ENCODE measurements around the gene GREM2.

Gene GREM2

GRCh38 chr1:240582953-240583352 is 29.0 kb downstream of the GREM2 start:
- H3F3A ChIP-seq (ENCODE audit: insufficient read depth, low read length), result no peaks in the 10 kb centered on the region
- no peaks in the 10 kb centered on the region for H3K79me2 ChIP-seq (ENCODE audit: insufficient read depth, low read length)
- no peak overlapping the region for H3K9ac ChIP-seq (ENCODE audit: low read length)
- TF ChIP-seq EZH2 (IDR thresholded peaks at IDR 0.05; ENCODE audit: borderline replicate concordance, low read length), result no peak
- TF ChIP-seq CTCF (IDR thresholded peaks at IDR 0.05; ENCODE audit: low read length), result no peak
- H3K27me3 ChIP-seq (ENCODE audit: insufficient read depth, low read length), result no peaks in the 10 kb centered on the region; the same call in 1 of the 2 replicates
- H3K9me2 ChIP-seq (ENCODE audit: low read depth, low read length), result no peaks in the 10 kb centered on the region
- no peaks in the 10 kb centered on the region for H3K9me3 ChIP-seq (ENCODE audit: low read length)
- H3K4me1 ChIP-seq (ENCODE audit: insufficient read depth, low read length, severe bottlenecking), result no peaks in the 10 kb centered on the region
- H3K36me3 ChIP-seq (ENCODE audit: insufficient read depth, low read length), result no peaks in the 10 kb centered on the region
- H2AFZ ChIP-seq (ENCODE audit: low read length), result no peak overlapping the region
- no peak overlapping the region for H3K4me3 ChIP-seq (ENCODE audit: low read depth, low read length, poor library complexity, severe bottlenecking)
- no peak overlapping the region for H3K27ac ChIP-seq (ENCODE audit: low read depth, low read length, poor library complexity, severe bottlenecking)
- no peak overlapping the region for H3K4me2 ChIP-seq (ENCODE audit: low read length)
- no peaks in the 10 kb centered on the region for H4K20me1 ChIP-seq (ENCODE audit: insufficient read depth, low read length)

DNA sequence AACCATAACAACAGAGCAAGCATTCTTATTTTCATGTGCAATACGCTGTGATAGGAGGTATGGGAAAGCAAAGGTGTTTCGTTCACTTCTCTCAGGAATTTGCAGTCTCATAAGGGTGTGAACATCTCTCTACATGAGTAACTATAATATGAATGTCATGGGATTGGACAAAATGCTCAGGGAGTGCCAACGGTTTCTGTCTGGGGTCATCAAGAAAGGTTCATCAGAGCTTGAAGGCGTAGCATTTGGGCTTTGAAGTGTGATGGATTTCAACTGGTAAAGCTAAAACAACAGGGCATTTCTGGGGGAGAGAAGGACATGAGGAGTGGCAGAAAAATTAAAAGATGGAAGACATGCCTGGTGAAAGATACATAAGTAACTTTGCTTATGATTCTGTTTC is 32.4 kb downstream of the GREM2 start:
- H3K9me2 ChIP-seq (ENCODE audit: low read depth, low read length), result no peaks in the 10 kb centered on the region
- H3K4me1 ChIP-seq (ENCODE audit: insufficient read depth, low read length, severe bottlenecking), result no peaks in the 10 kb centered on the region
- TF ChIP-seq EZH2 (IDR thresholded peaks at IDR 0.05; ENCODE audit: borderline replicate concordance, low read length) (no peak), CTCF (IDR thresholded peaks at IDR 0.05; ENCODE audit: low read length) (no peak)
- H2AFZ ChIP-seq (ENCODE audit: low read length), result no peak overlapping the region
- no peak overlapping the region for H3K27ac ChIP-seq (ENCODE audit: low read depth, low read length, poor library complexity, severe bottlenecking)
- no peak overlapping the region for H3K4me2 ChIP-seq (ENCODE audit: low read length)
- H3K79me2 ChIP-seq (ENCODE audit: insufficient read depth, low read length), result no peaks in the 10 kb centered on the region
- H3K36me3 ChIP-seq (ENCODE audit: insufficient read depth, low read length), result no peaks in the 10 kb centered on the region
- no peaks in the 10 kb centered on the region for H3F3A ChIP-seq (ENCODE audit: insufficient read depth, low read length)
- H3K4me3 ChIP-seq (ENCODE audit: low read depth, low read length, poor library complexity, severe bottlenecking), result no peak overlapping the region
- H4K20me1 ChIP-seq (ENCODE audit: insufficient read depth, low read length), result no peaks in the 10 kb centered on the region
- no peaks in the 10 kb centered on the region for H3K9me3 ChIP-seq (ENCODE audit: low read length)
- H3K27me3 ChIP-seq (ENCODE audit: insufficient read depth, low read length), result no peaks in the 10 kb centered on the region; the same call in 1 of the 2 replicates
- no peak overlapping the region for H3K9ac ChIP-seq (ENCODE audit: low read length)

GRCh38 chr1:240577095-240577494 is 34.9 kb downstream of the GREM2 start:
- Histone ChIP-seq H3F3A (ENCODE audit: insufficient read depth, low read length) (no peaks in the 10 kb centered on the region), H4K20me1 (ENCODE audit: insufficient read depth, low read length) (no peaks in the 10 kb centered on the region), H3K36me3 (ENCODE audit: insufficient read depth, low read length) (no peaks in the 10 kb centered on the region), H3K79me2 (ENCODE audit: insufficient read depth, low read length) (no peaks in the 10 kb centered on the region), H3K27ac (ENCODE audit: low read depth, low read length, poor library complexity, severe bottlenecking) (no peak overlapping the region), H3K4me1 (ENCODE audit: insufficient read depth, low read length, severe bottlenecking) (no peaks in the 10 kb centered on the region), H3K27me3 (ENCODE audit: insufficient read depth, low read length) (no peaks in the 10 kb centered on the region; the same call in 1 of the 2 replicates), H2AFZ (ENCODE audit: low read length) (no peak overlapping the region), H3K4me2 (ENCODE audit: low read length) (no peak overlapping the region), H3K9me2 (ENCODE audit: low read depth, low read length) (no peaks in the 10 kb centered on the region), H3K4me3 (ENCODE audit: low read depth, low read length, poor library complexity, severe bottlenecking) (no peak overlapping the region), H3K9me3 (ENCODE audit: low read length) (no peaks in the 10 kb centered on the region), H3K9ac (ENCODE audit: low read length) (no peak overlapping the region)
- no peak for TF ChIP-seq EZH2 (IDR thresholded peaks at IDR 0.05; ENCODE audit: borderline replicate concordance, low read length)
- no peak for TF ChIP-seq CTCF (IDR thresholded peaks at IDR 0.05; ENCODE audit: low read length)
